GM20000 (cell line): ENCODE data around the gene TAL1.
"Not testable (repeated sequence)": the region's sequence is repeated elsewhere in the genome, so short reads cannot be mapped to it uniquely, and the experiment has no call there.

ENCODE experiments used
- DNase-seq: peaks from one replicate; pipeline ENCODE4 v3.0.0; 2012; ENCODE audit warnings: low spot score
- TF ChIP-seq, protein P1 (sequence below): IDR thresholded peaks from 2 replicates; pipeline ENCODE4 v1.5.1; 2012; ENCODE audit warnings: mild to moderate bottlenecking, control low read depth; ENCODE audit errors: extremely low read depth, missing control alignments

TAL1 gene

DNA sequence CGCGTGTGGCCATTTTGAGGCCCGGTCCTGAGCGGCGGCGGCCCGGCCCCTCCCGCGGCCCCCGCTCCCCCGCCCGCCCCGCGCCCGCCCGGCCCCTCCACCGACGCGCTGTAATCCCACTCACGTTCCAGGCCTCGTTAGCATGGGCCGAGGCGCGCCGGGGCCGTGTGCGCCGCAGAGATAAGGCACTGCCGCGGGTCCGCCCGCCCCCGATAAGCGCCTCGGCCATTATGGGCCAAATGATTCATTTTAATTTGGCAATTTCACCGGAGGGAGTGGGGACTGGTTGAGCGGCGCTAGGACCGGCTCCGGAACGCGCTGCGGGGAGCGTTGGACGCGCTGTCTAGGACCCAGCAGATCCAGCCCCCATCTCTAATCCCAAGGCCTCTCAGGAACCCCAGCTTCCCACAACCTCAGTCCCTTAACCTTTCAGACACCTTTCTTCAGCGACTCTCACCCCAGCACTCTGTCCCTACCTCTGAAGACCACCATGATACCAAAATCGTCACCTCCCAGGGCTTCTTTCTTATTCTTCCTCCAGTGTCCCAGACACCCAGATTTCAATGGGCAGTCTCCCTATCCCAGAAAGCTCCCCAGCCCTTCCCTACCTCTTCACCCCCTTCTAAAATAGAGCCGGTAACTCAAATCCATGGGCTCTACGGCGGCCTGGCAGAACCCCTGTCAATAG is at the start of gene TAL1:
Gene TAL1, minus strand, starts transcription at position 39 of the 688 bp plus-strand sequence. CDS start 6,337 bp downstream, outside the sequence.
- TF ChIP-seq, protein P1, sequence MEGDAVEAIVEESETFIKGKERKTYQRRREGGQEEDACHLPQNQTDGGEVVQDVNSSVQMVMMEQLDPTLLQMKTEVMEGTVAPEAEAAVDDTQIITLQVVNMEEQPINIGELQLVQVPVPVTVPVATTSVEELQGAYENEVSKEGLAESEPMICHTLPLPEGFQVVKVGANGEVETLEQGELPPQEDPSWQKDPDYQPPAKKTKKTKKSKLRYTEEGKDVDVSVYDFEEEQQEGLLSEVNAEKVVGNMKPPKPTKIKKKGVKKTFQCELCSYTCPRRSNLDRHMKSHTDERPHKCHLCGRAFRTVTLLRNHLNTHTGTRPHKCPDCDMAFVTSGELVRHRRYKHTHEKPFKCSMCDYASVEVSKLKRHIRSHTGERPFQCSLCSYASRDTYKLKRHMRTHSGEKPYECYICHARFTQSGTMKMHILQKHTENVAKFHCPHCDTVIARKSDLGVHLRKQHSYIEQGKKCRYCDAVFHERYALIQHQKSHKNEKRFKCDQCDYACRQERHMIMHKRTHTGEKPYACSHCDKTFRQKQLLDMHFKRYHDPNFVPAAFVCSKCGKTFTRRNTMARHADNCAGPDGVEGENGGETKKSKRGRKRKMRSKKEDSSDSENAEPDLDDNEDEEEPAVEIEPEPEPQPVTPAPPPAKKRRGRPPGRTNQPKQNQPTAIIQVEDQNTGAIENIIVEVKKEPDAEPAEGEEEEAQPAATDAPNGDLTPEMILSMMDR = no peak
- peak; percentile 27 for DNase-seq

DNA sequence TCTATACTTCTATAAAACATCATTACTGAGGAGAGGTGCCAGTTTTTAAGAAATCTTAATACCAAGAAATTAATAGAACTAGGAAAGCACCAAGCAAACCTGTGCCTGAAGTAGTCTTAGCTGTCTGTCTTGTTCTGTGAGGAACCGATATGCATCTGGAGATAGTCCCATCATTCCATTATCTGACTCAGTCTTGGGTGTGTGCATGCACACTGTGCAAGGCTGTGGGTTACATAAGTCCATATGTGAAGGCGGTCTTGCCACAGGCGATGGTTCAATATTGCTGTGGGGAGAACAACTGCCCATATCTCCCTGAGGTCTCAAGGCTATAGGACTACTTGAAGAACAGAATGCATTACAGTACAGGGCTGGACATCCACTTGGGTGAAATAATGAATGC is 48.1 kb upstream of the TAL1 start:
- no peak for DNase-seq
- TF ChIP-seq, protein P1 = no peak

DNA sequence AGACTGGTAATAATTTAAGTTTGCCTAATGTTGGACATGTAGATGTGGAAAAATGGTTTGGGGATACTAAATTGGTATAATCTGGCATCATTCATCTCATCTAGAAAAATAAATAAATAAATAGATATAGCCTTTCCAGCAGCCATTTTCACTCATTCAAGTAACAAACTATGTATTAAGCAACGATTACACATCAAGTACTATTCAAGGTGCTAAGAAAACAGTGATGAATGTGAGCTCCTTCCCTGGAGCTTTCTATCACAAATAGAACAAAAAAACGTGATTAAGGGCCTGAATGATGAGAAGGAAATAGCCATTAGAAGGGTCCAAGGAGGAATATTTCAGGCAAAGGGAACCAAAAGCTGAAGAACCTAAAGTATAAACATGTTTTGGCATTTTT is 44.8 kb upstream of the TAL1 start:
- TF ChIP-seq, protein P1 = no peak
- DNase-seq = no peak

DNA sequence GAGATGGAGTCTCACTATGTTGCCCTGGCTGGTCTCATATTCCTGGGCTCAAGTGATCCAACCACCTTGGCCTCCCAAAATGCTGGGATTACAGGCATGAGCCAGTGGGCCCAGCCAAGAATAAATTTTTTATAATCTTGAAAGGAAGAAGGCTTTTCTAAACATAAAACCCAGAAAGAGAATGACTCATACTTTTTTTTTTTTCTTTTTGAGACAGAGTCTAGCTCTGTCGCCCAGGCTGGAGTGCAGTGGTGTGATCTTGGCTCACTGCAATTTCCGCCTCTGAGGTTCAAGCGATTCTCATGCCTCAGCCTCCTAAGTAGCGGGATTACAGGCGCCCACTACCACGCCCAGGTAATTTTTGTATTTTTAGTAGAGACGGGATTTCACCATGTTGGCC is 43.8 kb upstream of the TAL1 start:
- DNase-seq = not testable (repeated sequence)

DNA sequence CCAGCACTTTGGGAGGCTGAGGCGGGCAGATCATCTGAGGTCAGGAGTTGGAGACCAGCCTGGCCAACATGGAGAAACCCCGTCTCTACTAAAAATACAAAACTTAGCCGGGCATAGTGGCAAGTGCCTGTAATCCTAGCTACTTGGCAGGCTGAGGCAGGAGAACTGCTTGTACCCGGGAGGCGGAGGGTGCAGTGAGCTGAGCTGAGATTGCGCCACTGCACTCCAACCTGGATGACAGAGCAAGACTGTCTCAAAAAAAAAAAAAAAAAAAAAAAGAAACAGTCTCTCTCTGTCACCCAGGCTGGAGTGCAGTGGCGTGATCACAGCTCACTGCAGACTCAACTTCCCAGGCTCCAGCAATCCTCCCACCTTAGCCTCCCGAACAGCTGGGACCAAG is 33.5 kb upstream of the TAL1 start:
- not testable (repeated sequence) for DNase-seq

DNA sequence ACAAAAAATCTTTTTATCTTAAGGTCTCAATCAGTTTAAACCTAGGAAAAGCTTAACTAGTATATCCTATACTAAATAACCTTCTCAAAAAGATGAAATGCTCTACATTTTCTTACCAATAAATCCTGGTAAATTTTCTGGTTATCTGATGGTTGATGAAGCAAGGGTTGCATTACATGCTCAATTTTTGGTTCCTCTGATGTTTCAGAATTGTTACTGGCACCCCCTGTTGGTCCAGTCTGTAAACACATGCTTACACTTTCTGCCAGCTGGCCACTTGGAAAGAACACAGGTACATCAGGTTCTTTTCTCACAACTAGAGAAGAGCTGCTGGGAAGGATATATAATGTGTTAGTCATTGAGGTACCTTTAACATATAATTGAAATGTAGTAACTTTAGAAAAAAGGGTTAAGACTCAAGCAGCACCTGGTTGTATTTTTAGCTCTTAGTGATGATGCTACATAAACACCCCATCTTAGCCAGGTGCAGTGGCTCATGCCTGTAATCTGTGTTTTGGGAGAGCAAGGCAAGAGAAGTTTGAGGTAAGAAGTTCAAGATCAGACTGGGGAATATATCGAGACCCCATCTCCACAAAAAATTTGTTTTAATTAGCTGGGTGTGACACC is 30.9 kb upstream of the TAL1 start:
- DNase-seq = peak; percentile 44

DNA sequence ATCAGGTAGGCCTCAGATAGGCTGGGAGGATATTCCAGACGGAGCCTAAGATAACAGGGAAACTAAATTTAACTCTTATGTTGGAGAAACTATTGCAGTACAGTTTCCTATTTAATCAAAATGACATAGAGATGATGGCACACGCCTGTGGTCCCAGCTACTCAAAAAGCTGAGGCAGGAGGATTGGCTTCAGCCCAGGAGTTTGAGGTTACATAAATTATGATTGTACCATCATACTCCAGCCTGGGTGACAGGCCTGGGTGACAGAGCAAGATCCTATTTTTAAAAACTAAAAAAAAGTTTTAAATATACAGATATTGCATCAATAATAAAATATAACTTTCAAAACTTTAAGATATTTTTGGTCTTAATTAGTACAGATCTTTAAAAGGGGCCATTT is 25.2 kb upstream of the TAL1 start:
- no peak for DNase-seq
- TF ChIP-seq, protein P1 = no peak

More for the DNA sequence above, 30.9 kb upstream of the TAL1 start:
- TF ChIP-seq, protein P1 = peak; percentile 48

DNA sequence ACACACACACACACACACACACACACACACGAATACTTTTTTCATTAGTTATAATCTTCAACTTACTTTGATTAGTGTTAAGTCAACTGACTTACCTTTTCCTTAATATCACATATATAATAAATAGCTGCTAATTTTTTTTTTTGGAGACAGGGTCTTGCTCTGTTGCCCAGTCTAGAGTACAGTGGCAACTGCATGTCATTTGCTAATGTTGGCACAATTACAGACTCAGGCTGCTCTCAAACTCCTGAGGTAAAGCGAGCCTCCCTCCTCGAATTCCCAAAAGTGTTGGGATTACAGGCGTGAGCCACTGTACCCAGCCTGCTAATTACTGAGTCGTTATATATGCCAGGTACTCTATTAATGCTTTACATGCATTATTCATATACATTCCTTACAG is 20.8 kb upstream of the TAL1 start:
- TF ChIP-seq, protein P1 = no peak
- no peak for DNase-seq
